ENCODE results near the gene TRIP10. TPM values are rescaled to one million over a fixed set of nuclear protein-coding genes. Genes with fewer than 3 reads are reported as not detected.
A peak's percentile ranks its signal among the peaks of the same experiment; 100 is the strongest.

Gene TRIP10
- total and polyA plus RNA-seq, 2 of the 13 experiments (the other 11 are each of a cell fraction or from before 2014, with no cell fraction given), result 32.5 to 33.2 TPM

DNA sequence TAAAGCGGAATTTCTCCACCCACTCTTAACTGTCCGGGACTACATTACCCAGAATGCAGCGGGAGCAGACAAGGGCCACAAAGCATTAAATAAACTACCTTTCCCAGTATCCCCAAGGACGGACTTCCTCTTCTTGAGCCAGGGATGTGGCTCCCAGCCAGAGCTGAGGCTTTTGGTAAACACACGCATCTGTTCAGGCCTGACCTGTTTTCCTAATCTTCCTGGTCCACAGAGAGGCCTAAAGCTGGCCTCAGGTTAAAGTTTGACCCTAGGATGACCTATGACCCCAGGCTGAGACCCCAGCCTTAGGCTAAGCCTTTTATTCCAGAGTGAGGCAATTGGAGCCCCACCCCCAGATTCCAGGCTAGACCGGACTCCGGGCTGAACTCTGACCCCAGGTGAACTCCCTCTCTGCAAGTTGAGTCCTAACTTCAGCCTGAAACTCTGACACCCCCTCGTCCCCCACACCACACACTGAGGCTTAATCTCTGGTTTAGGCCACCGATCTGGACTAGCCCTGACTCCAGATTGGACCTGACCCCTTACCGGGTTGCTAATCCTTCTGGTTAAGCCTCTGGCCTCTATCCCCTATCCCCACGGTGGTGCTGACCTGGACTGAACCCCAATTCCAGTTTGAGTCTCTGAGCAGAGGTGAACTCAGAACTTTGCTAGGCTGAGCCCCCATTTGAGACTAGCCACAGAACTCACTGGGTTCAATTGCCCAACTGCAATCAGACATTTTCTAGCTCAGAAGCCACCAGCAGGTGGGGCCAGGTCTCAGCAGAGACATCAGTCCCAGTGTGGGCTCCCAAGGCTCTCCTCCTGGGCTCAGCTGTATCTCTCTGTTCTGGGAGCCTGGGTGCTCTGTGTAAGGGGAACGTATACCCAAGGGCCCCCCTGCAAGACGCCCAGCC, 1.4 kb upstream of the TRIP10 start (continued):
- no peak for TF ChIP-seq NFE2 (CRISPR knock-in tag; IDR thresholded peaks at IDR 0.05)
- TF ChIP-seq PRMT3 (CRISPR knock-in tag; IDR thresholded peaks at IDR 0.05; ENCODE audit: borderline replicate concordance, low read depth), result no peak
- TF ChIP-seq, protein P1, sequence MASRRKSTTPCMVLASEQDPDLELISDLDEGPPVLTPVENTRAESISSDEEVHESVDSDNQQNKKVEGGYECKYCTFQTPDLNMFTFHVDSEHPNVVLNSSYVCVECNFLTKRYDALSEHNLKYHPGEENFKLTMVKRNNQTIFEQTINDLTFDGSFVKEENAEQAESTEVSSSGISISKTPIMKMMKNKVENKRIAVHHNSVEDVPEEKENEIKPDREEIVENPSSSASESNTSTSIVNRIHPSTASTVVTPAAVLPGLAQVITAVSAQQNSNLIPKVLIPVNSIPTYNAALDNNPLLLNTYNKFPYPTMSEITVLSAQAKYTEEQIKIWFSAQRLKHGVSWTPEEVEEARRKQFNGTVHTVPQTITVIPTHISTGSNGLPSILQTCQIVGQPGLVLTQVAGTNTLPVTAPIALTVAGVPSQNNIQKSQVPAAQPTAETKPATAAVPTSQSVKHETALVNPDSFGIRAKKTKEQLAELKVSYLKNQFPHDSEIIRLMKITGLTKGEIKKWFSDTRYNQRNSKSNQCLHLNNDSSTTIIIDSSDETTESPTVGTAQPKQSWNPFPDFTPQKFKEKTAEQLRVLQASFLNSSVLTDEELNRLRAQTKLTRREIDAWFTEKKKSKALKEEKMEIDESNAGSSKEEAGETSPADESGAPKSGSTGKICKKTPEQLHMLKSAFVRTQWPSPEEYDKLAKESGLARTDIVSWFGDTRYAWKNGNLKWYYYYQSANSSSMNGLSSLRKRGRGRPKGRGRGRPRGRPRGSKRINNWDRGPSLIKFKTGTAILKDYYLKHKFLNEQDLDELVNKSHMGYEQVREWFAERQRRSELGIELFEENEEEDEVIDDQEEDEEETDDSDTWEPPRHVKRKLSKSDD (CRISPR knock-in tag; IDR thresholded peaks at IDR 0.05; ENCODE audit: low read depth), result no peak
- no peak for TF ChIP-seq ZFAT (CRISPR knock-in tag; conservative IDR thresholded peaks at IDR 0.05)
- TF ChIP-seq NR2C2 (CRISPR knock-in tag; IDR thresholded peaks at IDR 0.05; ENCODE audit: borderline replicate concordance), result peak; percentile 98
- TF ChIP-seq, protein P2, sequence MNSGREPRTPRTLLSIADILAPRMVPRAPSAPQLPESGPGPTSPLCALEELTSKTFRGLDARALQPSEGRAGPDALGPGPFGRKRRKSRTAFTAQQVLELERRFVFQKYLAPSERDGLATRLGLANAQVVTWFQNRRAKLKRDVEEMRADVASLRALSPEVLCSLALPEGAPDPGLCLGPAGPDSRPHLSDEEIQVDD (CRISPR knock-in tag; IDR thresholded peaks at IDR 0.05; ENCODE audit: borderline replicate concordance), result no peak
- TF ChIP-seq CBX1 (IDR thresholded peaks at IDR 0.05; ENCODE audit: low read depth), result no peak
- TF ChIP-seq KDM2A (CRISPR knock-in tag; IDR thresholded peaks at IDR 0.05; ENCODE audit: borderline replicate concordance, low read depth), result no peak
- TF ChIP-seq ZNF282 (IDR thresholded peaks at IDR 0.05; ENCODE audit: partially characterized antibody), result no peak
- no peak for TF ChIP-seq ZC3H4 (CRISPR knock-in tag; IDR thresholded peaks at IDR 0.05; ENCODE audit: borderline replicate concordance)
- TF ChIP-seq KLF6 (CRISPR knock-in tag; IDR thresholded peaks at IDR 0.05), result no peak
- TF ChIP-seq PITX1 (CRISPR knock-in tag; IDR thresholded peaks at IDR 0.05), result no peak; the same call in 1 of the 2 replicates
- TF ChIP-seq, protein P3, sequence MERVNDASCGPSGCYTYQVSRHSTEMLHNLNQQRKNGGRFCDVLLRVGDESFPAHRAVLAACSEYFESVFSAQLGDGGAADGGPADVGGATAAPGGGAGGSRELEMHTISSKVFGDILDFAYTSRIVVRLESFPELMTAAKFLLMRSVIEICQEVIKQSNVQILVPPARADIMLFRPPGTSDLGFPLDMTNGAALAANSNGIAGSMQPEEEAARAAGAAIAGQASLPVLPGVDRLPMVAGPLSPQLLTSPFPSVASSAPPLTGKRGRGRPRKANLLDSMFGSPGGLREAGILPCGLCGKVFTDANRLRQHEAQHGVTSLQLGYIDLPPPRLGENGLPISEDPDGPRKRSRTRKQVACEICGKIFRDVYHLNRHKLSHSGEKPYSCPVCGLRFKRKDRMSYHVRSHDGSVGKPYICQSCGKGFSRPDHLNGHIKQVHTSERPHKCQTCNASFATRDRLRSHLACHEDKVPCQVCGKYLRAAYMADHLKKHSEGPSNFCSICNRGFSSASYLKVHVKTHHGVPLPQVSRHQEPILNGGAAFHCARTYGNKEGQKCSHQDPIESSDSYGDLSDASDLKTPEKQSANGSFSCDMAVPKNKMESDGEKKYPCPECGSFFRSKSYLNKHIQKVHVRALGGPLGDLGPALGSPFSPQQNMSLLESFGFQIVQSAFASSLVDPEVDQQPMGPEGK (CRISPR knock-in tag; IDR thresholded peaks at IDR 0.05), result peak; percentile 66
- no peak for TF ChIP-seq CBFB (CRISPR knock-in tag; IDR thresholded peaks at IDR 0.05)
- TF ChIP-seq HDAC2 (CRISPR knock-in tag; IDR thresholded peaks at IDR 0.05), result peak; percentile 62; the same call in 1 of the 2 replicates
- no peak for TF ChIP-seq NFRKB (IDR thresholded peaks at IDR 0.05)
- no peak for TF ChIP-seq ZBTB3 (CRISPR knock-in tag; IDR thresholded peaks at IDR 0.05; ENCODE audit: borderline replicate concordance, low read depth)
- TF ChIP-seq ZNF841 (CRISPR knock-in tag; IDR thresholded peaks at IDR 0.05; ENCODE audit: borderline replicate concordance), result no peak
- TF ChIP-seq, protein P4, sequence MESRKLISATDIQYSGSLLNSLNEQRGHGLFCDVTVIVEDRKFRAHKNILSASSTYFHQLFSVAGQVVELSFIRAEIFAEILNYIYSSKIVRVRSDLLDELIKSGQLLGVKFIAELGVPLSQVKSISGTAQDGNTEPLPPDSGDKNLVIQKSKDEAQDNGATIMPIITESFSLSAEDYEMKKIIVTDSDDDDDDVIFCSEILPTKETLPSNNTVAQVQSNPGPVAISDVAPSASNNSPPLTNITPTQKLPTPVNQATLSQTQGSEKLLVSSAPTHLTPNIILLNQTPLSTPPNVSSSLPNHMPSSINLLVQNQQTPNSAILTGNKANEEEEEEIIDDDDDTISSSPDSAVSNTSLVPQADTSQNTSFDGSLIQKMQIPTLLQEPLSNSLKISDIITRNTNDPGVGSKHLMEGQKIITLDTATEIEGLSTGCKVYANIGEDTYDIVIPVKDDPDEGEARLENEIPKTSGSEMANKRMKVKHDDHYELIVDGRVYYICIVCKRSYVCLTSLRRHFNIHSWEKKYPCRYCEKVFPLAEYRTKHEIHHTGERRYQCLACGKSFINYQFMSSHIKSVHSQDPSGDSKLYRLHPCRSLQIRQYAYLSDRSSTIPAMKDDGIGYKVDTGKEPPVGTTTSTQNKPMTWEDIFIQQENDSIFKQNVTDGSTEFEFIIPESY (CRISPR knock-in tag; IDR thresholded peaks at IDR 0.05), result no peak
- TF ChIP-seq, protein P5, sequence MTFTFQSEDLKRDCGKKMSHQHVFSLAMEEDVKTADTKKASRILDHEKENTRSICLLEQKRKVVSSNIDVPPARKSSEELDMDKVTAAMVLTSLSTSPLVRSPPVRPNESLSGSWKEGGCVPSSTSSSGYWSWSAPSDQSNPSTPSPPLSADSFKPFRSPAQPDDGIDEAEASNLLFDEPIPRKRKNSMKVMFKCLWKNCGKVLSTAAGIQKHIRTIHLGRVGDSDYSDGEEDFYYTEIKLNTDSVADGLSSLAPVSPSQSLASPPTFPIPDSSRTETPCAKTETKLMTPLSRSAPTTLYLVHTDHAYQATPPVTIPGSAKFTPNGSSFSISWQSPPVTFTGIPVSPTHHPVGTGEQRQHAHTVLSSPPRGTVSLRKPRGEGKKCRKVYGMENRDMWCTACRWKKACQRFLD (CRISPR knock-in tag; IDR thresholded peaks at IDR 0.05; ENCODE audit: borderline replicate concordance), result 0 out of 2 replicates have a peak, but pooled peaks have one; percentile 3

All from HepG2 (cell line).